HG03066 (cell line): ENCODE measurements around the gene PON3.

Experiments
- ATAC-seq: cut with Tn5 transposase; IDR thresholded peaks from one replicate; pipeline ENCODE4 v1.9.1; 2021; ENCODE audit warnings: low read depth; ENCODE audit not compliant: unreplicated experiment

PON3 gene

GRCh38 chr7:95365151-95365550, 31.0 kb downstream of the PON3 start:
- no peak for ATAC-seq

DNA sequence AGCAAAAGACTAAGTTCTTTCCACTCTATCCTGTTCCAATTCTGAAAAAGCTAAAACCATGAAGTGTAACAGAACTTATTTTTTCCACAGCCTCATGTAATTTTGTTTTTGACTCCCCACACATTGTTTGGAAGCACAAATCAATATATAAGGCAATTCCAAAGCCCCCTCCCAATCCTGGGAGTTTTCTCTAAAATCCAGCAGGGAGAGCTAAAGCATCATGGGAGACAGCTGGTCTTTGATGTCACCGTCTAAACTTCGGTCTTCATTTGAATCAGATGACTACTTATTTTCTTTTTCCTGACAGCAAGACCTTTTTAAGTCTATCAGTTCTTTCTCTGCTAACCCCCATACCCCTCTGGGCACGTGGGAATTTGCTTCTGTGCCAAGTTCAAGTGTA, 38.6 kb downstream of the PON3 start:
- ATAC-seq, result no peak

DNA sequence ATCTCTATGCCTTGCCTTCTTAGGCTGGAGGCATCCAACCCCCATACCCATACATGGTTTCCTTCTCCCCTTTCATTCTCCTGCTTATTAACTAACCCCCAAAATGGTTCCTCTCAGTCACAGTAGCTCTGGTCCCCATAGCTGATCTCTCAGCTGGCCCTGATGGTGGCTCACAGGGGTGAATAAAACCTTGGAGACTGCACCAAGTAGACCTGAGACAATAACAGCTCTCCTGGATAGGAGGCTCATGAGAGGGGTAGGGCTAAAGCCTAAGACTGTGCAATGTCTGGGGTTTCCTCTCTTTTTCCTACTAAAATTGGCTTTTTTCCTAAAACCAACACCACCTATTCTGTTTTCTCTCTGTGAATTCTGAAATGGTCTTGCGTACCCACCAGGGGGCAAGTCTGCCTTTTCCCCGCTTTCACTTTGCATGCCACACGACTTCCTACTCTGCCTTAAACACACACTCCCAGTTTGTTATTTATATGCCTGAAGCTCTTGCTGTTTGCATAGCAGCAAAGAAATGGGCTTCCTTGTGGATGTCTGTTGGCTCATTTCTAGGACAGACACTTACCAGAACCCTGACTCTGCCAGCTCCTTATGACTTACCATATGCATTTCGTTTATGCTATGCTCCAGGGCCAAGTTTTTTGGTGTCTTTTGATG, 53.4 kb downstream of the PON3 start:
- no peak for ATAC-seq

DNA sequence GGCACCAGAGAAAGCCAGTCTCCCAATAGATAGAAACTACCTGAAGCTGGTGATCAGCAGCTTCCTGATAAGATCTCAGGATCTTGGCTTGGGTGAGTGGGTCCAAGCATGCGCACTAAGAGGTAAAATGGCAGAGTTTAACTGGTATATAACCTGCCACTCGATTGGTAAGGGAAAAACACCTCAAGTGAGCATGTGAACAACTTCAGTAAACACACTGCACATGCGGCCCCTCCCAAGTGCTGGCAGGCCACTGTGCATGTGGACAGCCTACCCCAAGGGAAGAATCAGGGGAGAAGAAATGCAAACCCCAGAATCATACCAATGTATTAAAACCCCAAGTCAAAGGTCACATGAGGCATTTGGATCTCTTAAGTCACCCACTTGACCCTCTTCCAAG, 54.1 kb downstream of the PON3 start:
- no peak for ATAC-seq

- no peak for ATAC-seq
These were observed 55.7 kb downstream of the PON3 start for GRCh38 chr7:95340491-95340890.

DNA sequence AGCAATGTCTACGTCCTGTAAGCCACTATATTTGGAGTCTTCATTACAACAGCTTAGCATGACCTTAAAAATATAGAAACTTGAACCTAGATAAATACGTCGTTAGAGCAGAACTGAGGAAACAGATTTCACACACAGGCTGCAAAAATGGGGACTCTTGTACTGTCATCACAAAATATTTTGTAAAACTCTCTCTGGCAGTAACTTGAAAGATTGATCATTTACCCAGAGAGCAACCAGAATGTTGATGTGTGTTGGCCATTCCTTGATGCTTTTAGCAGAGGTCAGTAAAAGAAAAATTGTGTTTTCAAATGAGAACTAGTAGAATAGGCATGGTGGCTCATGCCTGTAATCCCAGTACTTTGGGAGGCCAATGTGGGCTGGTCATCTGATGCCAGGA, 57.3 kb downstream of the PON3 start:
- ATAC-seq, result no peak

DNA sequence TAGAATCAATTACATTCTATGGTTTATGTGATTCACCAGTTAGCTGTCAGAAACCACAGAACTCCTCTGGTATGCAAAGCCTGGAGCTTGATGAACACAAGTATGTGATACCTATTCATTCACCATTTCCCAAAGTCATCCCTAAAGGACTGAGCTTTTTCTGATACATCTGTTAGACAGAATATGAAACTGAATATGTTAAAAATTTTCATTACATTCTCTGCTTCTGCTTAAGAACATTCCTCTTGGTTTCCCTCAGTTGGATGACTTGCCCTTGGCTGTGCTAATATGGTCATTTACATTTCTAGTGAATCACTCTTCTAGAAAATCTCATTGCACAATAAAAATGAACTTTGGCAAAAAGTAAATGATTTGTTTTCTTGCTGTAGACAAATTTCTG, 61.1 kb downstream of the PON3 start:
- ATAC-seq, result no peak

GRCh38 chr7:95334447-95334846, 61.7 kb downstream of the PON3 start:
- ATAC-seq, result no peak

DNA sequence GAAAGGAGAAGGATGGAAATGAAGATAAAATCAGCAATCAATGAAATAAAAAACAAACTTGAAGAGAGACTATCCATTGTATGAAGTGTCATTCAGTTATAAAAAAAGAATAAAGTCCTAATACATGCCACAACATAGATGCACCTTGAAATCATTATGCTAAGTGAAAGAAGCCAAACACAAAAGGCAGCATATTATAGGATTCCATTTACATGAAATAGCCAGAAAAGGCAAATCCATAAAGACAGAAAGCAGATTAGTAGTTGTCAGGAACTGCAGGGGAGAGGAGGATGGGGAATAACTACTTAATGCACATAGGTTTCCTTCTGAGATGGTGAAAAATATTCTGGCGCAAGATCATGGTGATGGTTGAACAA, 65.2 kb downstream of the PON3 start:
- ATAC-seq, result peak; percentile 19

- ATAC-seq, result peak; percentile 98
These were observed 65.8 kb downstream of the PON3 start for GRCh38 chr7:95330204-95330960.

DNA sequence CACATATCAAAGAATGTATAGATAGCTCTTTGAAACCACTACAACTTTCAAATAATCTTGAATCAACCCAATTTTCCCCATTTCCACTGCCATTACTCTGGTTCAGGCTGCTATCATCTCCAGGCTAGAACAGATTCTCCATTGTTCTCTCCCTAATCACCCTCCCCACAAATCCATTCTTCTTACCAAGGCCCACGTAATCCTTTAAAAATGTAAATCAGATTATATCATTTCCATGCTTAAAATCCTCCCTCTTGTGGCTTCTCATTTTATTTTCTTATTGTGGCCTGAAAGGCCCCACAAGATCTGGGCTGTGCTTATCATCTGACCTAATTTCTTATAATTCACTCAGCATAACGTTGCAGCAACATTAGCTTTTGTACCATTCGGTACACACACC, 68.8 kb downstream of the PON3 start:
- ATAC-seq, result no peak

DNA sequence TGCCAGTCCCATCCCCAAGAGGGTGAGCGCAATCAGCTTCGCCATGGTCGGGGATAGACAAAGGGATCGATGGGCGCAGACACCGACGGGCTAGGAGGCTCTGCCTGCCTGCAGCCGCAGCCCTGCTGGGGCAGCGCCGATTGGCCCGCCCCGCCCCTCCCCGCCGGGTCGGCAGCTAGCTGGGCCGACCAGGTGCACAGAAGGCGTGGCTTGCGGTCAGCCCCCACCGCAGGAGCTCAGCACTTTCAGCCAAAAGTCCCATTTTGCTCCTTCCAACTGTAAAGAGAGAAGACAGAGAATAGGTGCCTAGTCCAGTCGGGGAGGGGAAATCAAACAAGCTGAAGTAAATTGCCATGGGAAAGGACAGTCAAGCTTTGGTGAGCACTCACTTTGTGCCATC, 71.7 kb downstream of the PON3 start, which contains the start of gene PON1:
PON1 (minus strand) TSS at position 102 of the 400 bp plus-strand sequence; CDS start at position 45, 57 bp downstream.
- peak; percentile 58 for ATAC-seq

- no peak for ATAC-seq
These were observed 72.6 kb downstream of the PON3 start for GRCh38 chr7:95323410-95324129.

- ATAC-seq, result no peak
These were observed 73.3 kb downstream of the PON3 start for GRCh38 chr7:95322854-95323253.

DNA sequence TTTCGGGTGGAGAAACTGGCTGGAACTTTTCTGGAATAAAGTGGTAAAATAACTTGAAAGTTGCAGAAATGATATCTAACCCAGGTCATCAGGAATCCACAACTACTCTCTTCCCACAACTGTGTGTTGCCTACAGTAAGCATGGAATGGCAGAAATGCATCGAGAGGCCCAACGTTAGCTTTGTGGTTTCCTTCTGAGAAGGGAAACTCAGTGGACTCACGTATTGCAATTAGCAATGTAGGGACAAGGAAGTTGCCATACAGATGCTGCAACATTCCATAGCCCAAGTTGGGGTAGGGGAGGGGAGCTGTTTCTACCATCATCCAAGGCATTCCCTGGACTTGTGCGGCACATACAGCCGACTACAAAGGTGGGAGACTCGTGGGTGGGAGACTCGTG, 73.8 kb downstream of the PON3 start:
- no peak for ATAC-seq

DNA sequence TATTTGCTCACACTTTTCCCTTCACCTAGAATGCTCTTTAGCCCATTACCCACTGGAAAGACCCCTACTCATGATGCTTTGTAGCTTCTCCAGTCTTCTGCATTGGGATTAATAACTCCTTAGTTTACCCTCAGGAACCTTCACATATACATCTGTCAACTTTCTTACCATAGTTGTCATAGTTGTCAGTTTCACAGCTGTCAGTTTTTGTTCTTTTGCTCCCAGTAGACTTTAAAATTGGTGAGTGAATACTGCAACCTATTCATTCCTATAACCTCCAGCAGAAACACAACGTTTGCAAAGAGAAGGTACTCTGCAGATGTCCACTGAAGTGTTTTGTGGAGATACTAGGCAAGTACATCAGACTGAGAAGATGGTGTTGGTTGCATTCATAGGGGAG, 74.5 kb downstream of the PON3 start:
- ATAC-seq, result no peak

DNA sequence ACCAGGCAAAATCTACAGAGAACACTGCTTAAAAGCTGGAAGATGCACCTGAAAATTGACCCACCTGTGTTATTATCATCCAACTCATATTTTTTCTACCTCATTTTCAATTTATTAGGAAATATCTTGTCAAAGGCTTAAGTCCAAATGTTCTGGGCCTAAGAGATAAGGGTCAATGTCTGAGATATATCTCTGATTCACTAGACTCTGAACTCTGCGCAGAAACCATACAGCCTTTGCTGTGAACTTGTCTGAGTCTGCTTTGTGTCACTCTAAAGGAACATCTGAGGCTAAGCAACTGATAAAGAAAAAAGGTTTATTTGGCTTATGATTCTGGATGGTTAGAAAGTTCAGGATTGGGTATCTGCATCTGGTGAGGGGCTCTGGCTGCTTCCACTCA, 75.5 kb downstream of the PON3 start:
- ATAC-seq, result no peak

DNA sequence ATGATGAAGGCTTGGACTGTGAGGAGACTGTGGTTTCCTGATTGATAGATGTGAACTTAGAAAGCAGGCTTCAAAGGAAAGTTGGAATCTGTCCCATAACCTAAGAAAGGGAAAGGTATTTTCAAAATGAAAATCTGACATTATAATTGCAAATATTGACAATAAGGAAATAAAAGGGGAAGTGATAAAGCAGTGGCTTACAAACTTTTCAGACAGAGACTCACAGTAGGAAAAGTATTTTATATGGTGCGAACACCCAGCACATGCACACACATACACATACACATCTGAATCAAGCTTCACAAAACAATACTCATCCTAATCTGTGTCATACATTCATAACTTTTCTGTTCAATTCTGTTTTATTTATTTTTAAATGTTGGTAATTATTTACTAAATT, 76.6 kb downstream of the PON3 start:
- ATAC-seq, result no peak

- no peak for ATAC-seq
These were observed 77.6 kb downstream of the PON3 start for GRCh38 chr7:95318501-95319100.

GRCh38 chr7:95317966-95318365, 78.2 kb downstream of the PON3 start:
- ATAC-seq, result no peak

GRCh38 chr7:95317546-95317945, 78.6 kb downstream of the PON3 start:
- no peak for ATAC-seq
